ENCODE measurements around the gene EEF1AKMT2. TPM values are rescaled to one million over a fixed set of nuclear protein-coding genes. Genes with fewer than 3 reads are reported as not detected.

Gene EEF1AKMT2
- total RNA-seq, 1 experiment from 2014 or later = 28.9 TPM

GRCh38 chr10:124737708-124738107, 54.0 kb downstream of the EEF1AKMT2 start:
- DNase-seq (ENCODE audit: low read depth) = no peak

- no peak for DNase-seq (ENCODE audit: low read depth)
Measured at GRCh38 chr10:124737221-124737620, 54.5 kb downstream of the EEF1AKMT2 start.

GRCh38 chr10:124736491-124737136, 55.1 kb downstream of the EEF1AKMT2 start:
- DNase-seq (ENCODE audit: low read depth) = no peak

- no peak for DNase-seq (ENCODE audit: low read depth)
Measured at GRCh38 chr10:124735491-124736286, 56.0 kb downstream of the EEF1AKMT2 start.

- no peak for DNase-seq (ENCODE audit: low read depth)
Measured at GRCh38 chr10:124734311-124735166, 57.1 kb downstream of the EEF1AKMT2 start.

- DNase-seq (ENCODE audit: low read depth) = no peak
Measured at GRCh38 chr10:124733571-124734245, 58.0 kb downstream of the EEF1AKMT2 start.

GRCh38 chr10:124732931-124733570, 58.6 kb downstream of the EEF1AKMT2 start:
- no peak for DNase-seq (ENCODE audit: low read depth)

- DNase-seq (ENCODE audit: low read depth) = no peak
Measured at GRCh38 chr10:124731551-124731950, 60.1 kb downstream of the EEF1AKMT2 start.

- no peak for DNase-seq (ENCODE audit: low read depth)
Measured at GRCh38 chr10:124730790-124731189, 60.9 kb downstream of the EEF1AKMT2 start.

- no peak for DNase-seq (ENCODE audit: low read depth)
Measured at GRCh38 chr10:124728830-124729661, 62.6 kb downstream of the EEF1AKMT2 start.

- DNase-seq (ENCODE audit: low read depth) = no peak
Measured at GRCh38 chr10:124728071-124728829, 63.4 kb downstream of the EEF1AKMT2 start.

GRCh38 chr10:124727361-124727960, 64.2 kb downstream of the EEF1AKMT2 start:
- DNase-seq (ENCODE audit: low read depth) = no peak

- DNase-seq (ENCODE audit: low read depth) = no peak
Measured at GRCh38 chr10:124725791-124726190, 65.9 kb downstream of the EEF1AKMT2 start.

- DNase-seq (ENCODE audit: low read depth) = no peak
Measured at GRCh38 chr10:124725171-124725631, 66.5 kb downstream of the EEF1AKMT2 start.

GRCh38 chr10:124724279-124725027, 67.2 kb downstream of the EEF1AKMT2 start:
- no peak for DNase-seq (ENCODE audit: low read depth)

- DNase-seq (ENCODE audit: low read depth) = no peak
Measured at GRCh38 chr10:124723826-124724225, 67.9 kb downstream of the EEF1AKMT2 start.

GRCh38 chr10:124722798-124723783, 68.6 kb downstream of the EEF1AKMT2 start:
- no peak for DNase-seq (ENCODE audit: low read depth)
